ENCODE measurements around the gene CUL2. TPM values are rescaled to one million over a fixed set of nuclear protein-coding genes. Genes with fewer than 3 reads are reported as not detected.
A peak's percentile ranks its signal among the peaks of the same experiment; 100 is the strongest.

Gene CUL2
- total RNA-seq, 1 donor, result 29.0 TPM

GRCh38 chr10:35126530-35127288 is 36.6 kb upstream of the CUL2 start, which contains the start of gene CREM:
CREM (plus strand) TSS chr10:35126846; CDS start chr10:35137836, 10,990 bp downstream.
- TF ChIP-seq CTCF (IDR thresholded peaks at IDR 0.05; ENCODE audit: extremely low read depth, low read depth, low read length), result peak; percentile 55
- Histone ChIP-seq H2AFZ (ENCODE audit: low read length) (peak within 1 kb of the TSS; percentile 98), H3K4me1 (ENCODE audit: insufficient read depth, low read length) (peaks cover 8% of the 10 kb centered on the region), H3K27ac (ENCODE audit: low read depth, low read length) (peak within 1 kb of the TSS; percentile 99), H3K36me3 (ENCODE audit: insufficient read depth, low read length) (no peaks in the 10 kb centered on the region), H3K9me3 (ENCODE audit: low read depth, low read length) (no peaks in the 10 kb centered on the region), H3K4me2 (ENCODE audit: insufficient read depth, low read length) (peak within 1 kb of the TSS; percentile 77), H4K20me1 (ENCODE audit: insufficient read depth, low read length) (no peaks in the 10 kb centered on the region), H3K4me3 (ENCODE audit: insufficient read depth, low read length) (peak within 1 kb of the TSS; percentile 90), H3K79me2 (ENCODE audit: insufficient read depth, low read length) (peaks cover 14% of the 10 kb centered on the region), H3K27me3 (ENCODE audit: insufficient read depth, low read length) (no peaks in the 10 kb centered on the region)
- DNase-seq (ENCODE audit: insufficient read length, low spot score, missing footprints), result peak; percentile 98

DNA sequence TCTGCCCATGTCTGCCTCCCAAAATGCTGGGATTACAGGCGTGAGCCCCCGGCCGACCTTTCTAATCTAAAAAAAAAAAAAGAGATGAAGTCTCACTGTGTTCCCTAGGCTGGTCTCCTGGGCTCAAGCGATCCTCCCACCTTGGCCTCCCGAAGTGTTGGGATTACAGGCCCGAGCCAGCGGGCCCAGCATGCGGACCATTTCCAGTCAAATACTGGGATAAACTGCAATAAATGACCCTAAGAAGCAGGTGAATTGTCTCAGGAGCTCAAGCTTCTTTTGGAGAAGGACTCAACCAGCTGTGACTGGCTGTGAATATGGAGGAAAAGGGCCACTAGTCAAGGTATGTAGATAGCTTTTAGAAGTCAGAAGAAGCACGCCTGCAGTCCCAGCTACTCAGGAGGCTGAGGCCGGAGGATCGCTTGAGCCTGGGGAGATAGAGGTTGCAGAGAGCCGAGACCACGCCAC is 36.0 kb upstream of the CUL2 start:
- no peak for TF ChIP-seq CTCF (IDR thresholded peaks at IDR 0.05; ENCODE audit: extremely low read depth, low read depth, low read length)
- Histone ChIP-seq H3K27ac (ENCODE audit: low read depth, low read length) (peak overlapping the region; percentile 61), H2AFZ (ENCODE audit: low read length) (peak overlapping the region; percentile 98), H3K4me2 (ENCODE audit: insufficient read depth, low read length) (peak overlapping the region; percentile 77), H4K20me1 (ENCODE audit: insufficient read depth, low read length) (no peaks in the 10 kb centered on the region), H3K4me1 (ENCODE audit: insufficient read depth, low read length) (peaks cover 8% of the 10 kb centered on the region), H3K4me3 (ENCODE audit: insufficient read depth, low read length) (peak overlapping the region; percentile 90), H3K27me3 (ENCODE audit: insufficient read depth, low read length) (no peaks in the 10 kb centered on the region), H3K36me3 (ENCODE audit: insufficient read depth, low read length) (no peaks in the 10 kb centered on the region), H3K9me3 (ENCODE audit: low read depth, low read length) (no peaks in the 10 kb centered on the region), H3K79me2 (ENCODE audit: insufficient read depth, low read length) (peaks cover 14% of the 10 kb centered on the region)
- no peak for DNase-seq (ENCODE audit: insufficient read length, low spot score, missing footprints)

DNA sequence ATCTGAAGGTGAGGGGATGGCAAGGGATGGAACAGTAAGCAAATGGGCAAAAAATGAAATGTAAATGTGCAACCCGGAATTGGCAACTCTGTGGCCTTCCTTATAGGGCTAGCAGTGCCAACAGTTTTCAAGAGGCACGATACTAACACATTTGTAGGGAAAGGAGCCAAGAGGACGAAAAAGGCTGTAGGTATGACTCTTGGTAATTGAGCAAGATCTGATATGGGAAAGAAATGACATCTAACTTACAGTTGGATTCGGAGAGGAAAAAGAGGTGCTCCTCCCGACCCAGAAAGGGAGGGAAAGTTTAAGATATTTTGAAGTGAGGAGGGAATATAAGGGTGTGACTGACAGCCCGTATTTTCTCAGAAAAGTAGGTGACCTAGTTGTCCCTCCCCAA is 34.4 kb upstream of the CUL2 start:
- no peak for DNase-seq (ENCODE audit: insufficient read length, low spot score, missing footprints)
- Histone ChIP-seq H3K4me1 (ENCODE audit: insufficient read depth, low read length) (peaks cover 8% of the 10 kb centered on the region), H3K9me3 (ENCODE audit: low read depth, low read length) (no peaks in the 10 kb centered on the region), H3K79me2 (ENCODE audit: insufficient read depth, low read length) (peaks cover 8% of the 10 kb centered on the region), H3K27me3 (ENCODE audit: insufficient read depth, low read length) (no peaks in the 10 kb centered on the region), H3K36me3 (ENCODE audit: insufficient read depth, low read length) (no peaks in the 10 kb centered on the region), H3K4me2 (ENCODE audit: insufficient read depth, low read length) (no peak overlapping the region), H4K20me1 (ENCODE audit: insufficient read depth, low read length) (no peaks in the 10 kb centered on the region), H2AFZ (ENCODE audit: low read length) (no peak overlapping the region), H3K27ac (ENCODE audit: low read depth, low read length) (no peak overlapping the region), H3K4me3 (ENCODE audit: insufficient read depth, low read length) (no peak overlapping the region)
- TF ChIP-seq CTCF (IDR thresholded peaks at IDR 0.05; ENCODE audit: extremely low read depth, low read depth, low read length), result no peak

- Histone ChIP-seq H3K27ac (ENCODE audit: low read depth, low read length) (no peak overlapping the region), H4K20me1 (ENCODE audit: insufficient read depth, low read length) (no peaks in the 10 kb centered on the region), H3K36me3 (ENCODE audit: insufficient read depth, low read length) (no peaks in the 10 kb centered on the region), H3K4me2 (ENCODE audit: insufficient read depth, low read length) (no peak overlapping the region), H2AFZ (ENCODE audit: low read length) (no peak overlapping the region), H3K9me3 (ENCODE audit: low read depth, low read length) (no peaks in the 10 kb centered on the region), H3K27me3 (ENCODE audit: insufficient read depth, low read length) (no peaks in the 10 kb centered on the region), H3K79me2 (ENCODE audit: insufficient read depth, low read length) (no peaks in the 10 kb centered on the region), H3K4me1 (ENCODE audit: insufficient read depth, low read length) (no peaks in the 10 kb centered on the region), H3K4me3 (ENCODE audit: insufficient read depth, low read length) (no peak overlapping the region)
- TF ChIP-seq CTCF (IDR thresholded peaks at IDR 0.05; ENCODE audit: extremely low read depth, low read depth, low read length), result no peak
- no peak for DNase-seq (ENCODE audit: insufficient read length, low spot score, missing footprints)
Measured at GRCh38 chr10:35119378-35119777, 29.2 kb upstream of the CUL2 start.
